SU-DHL-6 (cell line): ENCODE results near the gene LPAR1.

Experiments used
- H2AFZ ChIP-seq: fragments of 200-600 bp; sonication (generic); 2 replicates; pipeline ENCODE4 v1.6.1; 2014; ENCODE audit warnings: low read depth, mild to moderate bottlenecking, moderate library complexity, mixed read lengths, antibody characterized with exemption, low read length; ENCODE audit not compliant: severe bottlenecking
- H3F3A ChIP-seq: fragments of 200-600 bp; shearing (Covaris generic); 2 replicates; pipeline ENCODE4 v1.6.0; 2016; ENCODE audit warnings: antibody characterized with exemption, mild to moderate bottlenecking; ENCODE audit not compliant: insufficient read depth
- H3K27ac ChIP-seq: fragments of 200-600 bp; sonication (generic); 2 replicates; pipeline ENCODE4 v1.5.1; 2016; ENCODE audit warnings: low read depth, mild to moderate bottlenecking, low read length, moderate library complexity, mixed read lengths
- H3K27me3 ChIP-seq: fragments of 200-600 bp; sonication (generic), shearing (Covaris generic); 2 replicates; pipeline ENCODE4 v1.6.0; 2014; ENCODE audit warnings: mild to moderate bottlenecking, low read length
- H3K36me3 ChIP-seq: fragments of 200-600 bp; sonication (generic); 2 replicates; pipeline ENCODE4 v1.6.1; 2014; ENCODE audit warnings: mild to moderate bottlenecking, low read length, mixed read lengths
- H3K4me2 ChIP-seq: fragments of 300-600, 200-600 bp; shearing (Covaris generic), sonication (generic); 2 replicates; pipeline ENCODE4 v1.6.0; 2014; ENCODE audit warnings: low read length, low read depth, mild to moderate bottlenecking; ENCODE audit not compliant: poor library complexity, severe bottlenecking
- H3K4me3 ChIP-seq: fragments of 200-600 bp; sonication (generic); 2 replicates; pipeline ENCODE4 v1.5.1; 2014; ENCODE audit warnings: antibody characterized with exemption, low read length, mild to moderate bottlenecking, mixed read lengths; ENCODE audit not compliant: insufficient read depth, poor library complexity, severe bottlenecking
- H3K79me2 ChIP-seq: fragments of 200-600 bp; sonication (generic); 2 replicates; pipeline ENCODE4 v1.6.1; 2014; ENCODE audit warnings: mild to moderate bottlenecking, low read length, moderate library complexity; ENCODE audit not compliant: insufficient read depth
- H3K9ac ChIP-seq: fragments of 200-600 bp; sonication (generic); 2 replicates; pipeline ENCODE4 v1.7.0; 2014; ENCODE audit warnings: mild to moderate bottlenecking, low read length
- H3K9me2 ChIP-seq: fragments of 200-600 bp; sonication (generic); replicated peaks from 2 replicates; pipeline ENCODE4 v1.6.1; 2014; ENCODE audit warnings: low read length; ENCODE audit not compliant: insufficient read depth
- H3K9me3 ChIP-seq: fragments of 200-600 bp; sonication (generic); 2 replicates; pipeline ENCODE4 v1.6.1; 2014; ENCODE audit warnings: low read length, mixed read lengths; ENCODE audit not compliant: insufficient read depth
- H4K20me1 ChIP-seq: fragments of 200-600 bp; sonication (generic); 2 replicates; pipeline ENCODE4 v1.6.1; 2014; ENCODE audit warnings: low read depth, mild to moderate bottlenecking, antibody characterized with exemption, low read length, moderate library complexity, mixed read lengths
- CTCF ChIP-seq: fragments of 200-600 bp; sonication (generic); IDR thresholded peaks from one replicate; pipeline ENCODE4 v1.5.1; 2017; ENCODE audit warnings: antibody characterized with exemption, mild to moderate bottlenecking, low read length, moderate library complexity; ENCODE audit not compliant: insufficient read depth, poor library complexity, severe bottlenecking
- EZH2phosphoT487 ChIP-seq: fragments of 200-600 bp; sonication (generic), shearing (Covaris generic); conservative IDR thresholded peaks from 2 replicates; pipeline ENCODE4 v1.6.1; 2018; ENCODE audit warnings: mild to moderate bottlenecking, antibody characterized with exemption, low read length, moderate library complexity, mixed read lengths

Gene LPAR1

GRCh38 chr9:110999379-110999778 lies 38.9 kb downstream of the LPAR1 start:
- TF ChIP-seq CTCF = no peak
- TF ChIP-seq EZH2phosphoT487 = no peak
- Histone ChIP-seq H3K36me3 (no peaks in the 10 kb centered on the region), H3K9ac (no peak overlapping the region), H3K9me2 (no peaks in the 10 kb centered on the region), H3K27ac (no peak overlapping the region), H3K4me3 (no peak overlapping the region), H3K79me2 (no peaks in the 10 kb centered on the region), H4K20me1 (no peaks in the 10 kb centered on the region), H3K4me2 (no peak overlapping the region), H2AFZ (no peak overlapping the region), H3K27me3 (no peaks in the 10 kb centered on the region), H3K9me3 (no peaks in the 10 kb centered on the region), H3F3A (no peaks in the 10 kb centered on the region)

- Histone ChIP-seq H3K36me3 (no peaks in the 10 kb centered on the region), H3K27me3 (no peaks in the 10 kb centered on the region), H3K9ac (no peak overlapping the region), H3K79me2 (no peaks in the 10 kb centered on the region), H4K20me1 (no peaks in the 10 kb centered on the region), H3K27ac (no peak overlapping the region), H3K9me2 (no peaks in the 10 kb centered on the region), H3F3A (no peaks in the 10 kb centered on the region), H2AFZ (no peak overlapping the region), H3K4me3 (no peak overlapping the region), H3K4me2 (no peak overlapping the region), H3K9me3 (no peaks in the 10 kb centered on the region)
- TF ChIP-seq EZH2phosphoT487 = no peak
- TF ChIP-seq CTCF = no peak
Observed at GRCh38 chr9:110997847-110998246, 40.4 kb downstream of the LPAR1 start.

- no peaks in the 10 kb centered on the region for H3K79me2 ChIP-seq
Observed at GRCh38 chr9:110996436-110997220, 41.6 kb downstream of the LPAR1 start.

More at GRCh38 chr9:110996436-110997220, 41.6 kb downstream of the LPAR1 start:
- Histone ChIP-seq H3K27me3 (no peaks in the 10 kb centered on the region), H3K27ac (no peak overlapping the region), H3K36me3 (no peaks in the 10 kb centered on the region), H3K4me3 (no peak overlapping the region), H3K4me2 (no peak overlapping the region), H2AFZ (no peak overlapping the region), H4K20me1 (no peaks in the 10 kb centered on the region), H3K9me2 (no peaks in the 10 kb centered on the region), H3K9me3 (no peaks in the 10 kb centered on the region), H3K9ac (no peak overlapping the region), H3F3A (no peaks in the 10 kb centered on the region)
- TF ChIP-seq CTCF = no peak
- no peak for TF ChIP-seq EZH2phosphoT487
